ENCODE measurements around the gene MUSTN1.

The MUSTN1 gene

DNA sequence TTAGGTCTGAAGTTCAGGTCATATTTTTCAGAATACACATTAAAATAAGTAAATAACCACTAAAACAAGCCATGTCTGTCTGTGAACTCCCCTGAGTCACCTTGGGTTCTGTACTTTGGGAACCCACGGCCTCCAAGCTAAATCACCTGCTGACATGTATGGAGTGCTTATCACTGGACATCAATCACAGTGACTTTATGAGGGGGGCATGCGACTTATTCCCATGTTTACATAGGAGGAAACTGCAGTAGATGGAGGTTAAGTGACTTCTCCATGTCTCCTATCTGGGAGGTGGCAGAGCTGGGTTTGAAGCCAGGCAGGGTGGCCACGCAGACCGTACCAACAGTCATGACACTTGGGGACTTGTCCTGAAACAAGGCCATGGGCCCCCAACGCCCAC lies 12.5 kb downstream of the MUSTN1 start:
- TF ChIP-seq, protein P1, sequence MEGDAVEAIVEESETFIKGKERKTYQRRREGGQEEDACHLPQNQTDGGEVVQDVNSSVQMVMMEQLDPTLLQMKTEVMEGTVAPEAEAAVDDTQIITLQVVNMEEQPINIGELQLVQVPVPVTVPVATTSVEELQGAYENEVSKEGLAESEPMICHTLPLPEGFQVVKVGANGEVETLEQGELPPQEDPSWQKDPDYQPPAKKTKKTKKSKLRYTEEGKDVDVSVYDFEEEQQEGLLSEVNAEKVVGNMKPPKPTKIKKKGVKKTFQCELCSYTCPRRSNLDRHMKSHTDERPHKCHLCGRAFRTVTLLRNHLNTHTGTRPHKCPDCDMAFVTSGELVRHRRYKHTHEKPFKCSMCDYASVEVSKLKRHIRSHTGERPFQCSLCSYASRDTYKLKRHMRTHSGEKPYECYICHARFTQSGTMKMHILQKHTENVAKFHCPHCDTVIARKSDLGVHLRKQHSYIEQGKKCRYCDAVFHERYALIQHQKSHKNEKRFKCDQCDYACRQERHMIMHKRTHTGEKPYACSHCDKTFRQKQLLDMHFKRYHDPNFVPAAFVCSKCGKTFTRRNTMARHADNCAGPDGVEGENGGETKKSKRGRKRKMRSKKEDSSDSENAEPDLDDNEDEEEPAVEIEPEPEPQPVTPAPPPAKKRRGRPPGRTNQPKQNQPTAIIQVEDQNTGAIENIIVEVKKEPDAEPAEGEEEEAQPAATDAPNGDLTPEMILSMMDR (IDR thresholded peaks at IDR 0.05; ENCODE audit: low read length, missing control alignments) = no peak
- no peak overlapping the region for H3K4me3 ChIP-seq (replicated peaks; ENCODE audit: low read depth, low read length)
- DNase-seq (ENCODE audit: low read depth) = no peak

DNA sequence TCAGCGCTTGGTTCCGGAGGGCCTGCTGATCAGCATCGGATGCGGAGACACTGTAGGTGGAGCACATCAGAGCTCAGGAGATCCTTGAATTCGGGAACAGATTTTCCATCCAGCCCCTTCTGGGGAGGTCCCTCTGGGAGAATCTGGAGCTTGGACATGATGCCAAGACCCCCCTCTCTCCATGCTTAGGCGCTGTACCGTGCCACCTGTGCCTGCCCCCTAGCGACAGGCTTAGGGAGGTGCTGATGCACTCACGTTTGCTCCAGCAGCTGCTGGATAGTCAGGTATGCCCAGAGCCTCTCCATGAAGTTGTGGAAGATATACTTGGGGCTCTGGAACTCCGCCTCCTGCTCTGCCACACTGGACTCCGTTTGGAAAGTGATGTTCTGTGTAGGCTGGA lies 14.1 kb downstream of the MUSTN1 start:
- H3K4me3 ChIP-seq (replicated peaks; ENCODE audit: low read depth, low read length) = no peak overlapping the region
- TF ChIP-seq, protein P1 (IDR thresholded peaks at IDR 0.05; ENCODE audit: low read length, missing control alignments) = peak; percentile 71
- peak; percentile 22 for DNase-seq (ENCODE audit: low read depth)

DNA sequence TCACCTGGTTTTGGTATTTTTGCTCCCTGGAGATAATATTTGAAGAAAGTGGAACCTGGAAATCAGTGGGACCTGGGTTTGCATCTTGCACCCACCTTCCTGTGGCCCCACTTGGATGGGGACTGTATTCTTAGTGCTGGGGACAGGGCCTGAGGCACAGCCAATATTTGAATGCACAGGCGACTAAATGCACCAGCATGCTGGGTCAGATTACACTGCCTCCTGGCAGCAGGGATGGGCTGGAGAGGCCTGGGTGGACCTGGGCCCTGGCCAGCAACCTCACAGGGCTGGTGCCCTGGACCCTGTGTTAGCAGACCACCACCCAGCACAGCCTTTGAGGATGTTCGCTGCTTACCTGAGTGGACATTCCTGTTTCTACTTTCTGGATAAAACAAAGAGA lies 14.9 kb downstream of the MUSTN1 start:
- TF ChIP-seq, protein P1 (IDR thresholded peaks at IDR 0.05; ENCODE audit: low read length, missing control alignments) = no peak
- no peak for DNase-seq (ENCODE audit: low read depth)
- H3K4me3 ChIP-seq (replicated peaks; ENCODE audit: low read depth, low read length) = no peak overlapping the region

DNA sequence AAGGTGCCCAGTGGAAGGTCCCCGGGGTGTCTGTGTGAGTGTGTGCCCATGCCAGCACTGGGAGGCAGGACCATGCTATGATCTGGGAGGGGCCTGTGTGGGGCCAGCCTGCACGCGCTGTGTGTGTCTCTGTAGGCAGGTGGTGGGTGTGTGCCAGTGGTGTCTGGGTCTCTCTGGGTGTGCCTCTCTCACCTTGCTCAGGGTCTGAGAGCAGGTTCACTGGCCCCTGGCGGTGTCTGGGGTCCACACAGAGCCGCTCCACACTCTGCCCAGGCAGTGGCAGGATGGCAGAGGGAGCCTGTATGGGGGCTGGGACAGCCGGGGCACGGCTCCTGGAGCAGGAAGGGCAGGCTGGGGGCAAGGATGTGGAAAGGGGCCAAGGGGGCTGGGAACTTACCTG lies 17.0 kb downstream of the MUSTN1 start:
- DNase-seq (ENCODE audit: low read depth) = no peak
- H3K4me3 ChIP-seq (replicated peaks; ENCODE audit: low read depth, low read length) = no peak overlapping the region
- TF ChIP-seq, protein P1 (IDR thresholded peaks at IDR 0.05; ENCODE audit: low read length, missing control alignments) = no peak

DNA sequence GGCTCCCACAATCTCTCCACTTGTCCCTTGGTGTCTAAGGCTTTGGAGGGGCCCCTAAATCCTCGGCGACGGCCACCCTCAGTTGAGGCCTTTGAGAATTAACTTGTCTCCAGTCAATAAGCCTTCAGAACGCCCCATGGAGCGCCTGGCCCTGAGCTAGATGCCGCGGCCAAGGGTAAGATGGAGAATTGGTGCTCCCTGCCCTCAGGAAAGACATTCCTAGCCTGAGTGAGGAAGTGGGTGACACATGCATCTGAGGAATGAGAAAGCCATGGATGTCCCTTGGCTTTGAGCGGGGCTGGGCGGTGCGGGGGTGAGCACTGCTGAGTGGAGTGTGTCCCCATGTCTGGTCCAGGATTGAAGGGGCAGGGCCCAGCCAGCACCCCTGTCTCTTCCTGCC lies 17.6 kb downstream of the MUSTN1 start:
- TF ChIP-seq, protein P1 (IDR thresholded peaks at IDR 0.05; ENCODE audit: low read length, missing control alignments) = no peak
- no peak for DNase-seq (ENCODE audit: low read depth)
- H3K4me3 ChIP-seq (replicated peaks; ENCODE audit: low read depth, low read length) = no peak overlapping the region

DNA sequence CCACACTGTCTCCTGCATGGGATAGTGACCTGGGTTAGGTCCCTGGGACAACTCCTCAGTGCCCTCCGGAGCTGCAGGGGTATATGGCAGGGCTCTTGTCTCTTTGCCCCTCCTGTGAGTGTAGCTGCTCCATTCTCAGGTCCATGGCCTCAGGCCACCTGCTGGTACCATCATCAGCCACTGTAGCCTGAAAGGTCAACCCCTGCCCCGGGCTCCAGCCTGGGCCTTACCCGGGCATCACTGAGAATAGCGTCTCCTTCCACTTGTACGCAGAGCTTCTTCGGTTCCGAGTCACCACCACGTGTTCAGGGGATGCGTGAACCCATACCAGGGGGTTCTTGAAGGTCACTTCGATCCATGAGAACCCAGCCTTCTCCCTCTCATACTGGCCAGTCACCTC lies 18.2 kb downstream of the MUSTN1 start:
- no peak for DNase-seq (ENCODE audit: low read depth)
- no peak overlapping the region for H3K4me3 ChIP-seq (replicated peaks; ENCODE audit: low read depth, low read length)
- TF ChIP-seq, protein P1 (IDR thresholded peaks at IDR 0.05; ENCODE audit: low read length, missing control alignments) = no peak

DNA sequence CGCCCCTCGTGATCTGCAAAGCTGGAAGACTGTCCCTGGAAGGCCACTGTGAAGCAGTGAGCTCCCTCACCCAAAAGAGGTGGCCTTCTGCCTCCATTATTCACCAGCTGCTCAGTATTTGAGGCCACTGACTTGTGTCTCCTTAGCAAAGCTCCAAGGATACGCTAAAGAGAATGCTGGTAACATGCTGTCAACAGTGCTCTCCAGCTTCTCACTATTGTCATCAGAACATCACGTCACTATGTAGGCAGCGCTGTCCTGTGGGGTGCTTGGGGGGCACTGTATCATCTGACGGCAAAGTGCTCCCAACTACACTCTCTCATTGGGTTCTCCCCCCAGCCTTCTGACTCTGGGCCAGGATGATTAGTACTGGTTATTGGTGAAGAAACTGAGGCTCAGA lies 18.6 kb downstream of the MUSTN1 start:
- H3K4me3 ChIP-seq (replicated peaks; ENCODE audit: low read depth, low read length) = no peak overlapping the region
- no peak for DNase-seq (ENCODE audit: low read depth)
- TF ChIP-seq, protein P1 (IDR thresholded peaks at IDR 0.05; ENCODE audit: low read length, missing control alignments) = no peak
